NB4 (cell line): ENCODE results near the gene GDPD3.

ENCODE experiments used
- DNase-seq: peaks from one replicate; pipeline ENCODE4 v3.0.0; 2010; ENCODE audit warnings: low read depth
- H3K4me3 ChIP-seq: one replicate; pipeline ENCODE4 v1.5.1; 2011; ENCODE audit warnings: mild to moderate bottlenecking, low read depth, low read length, moderate library complexity
- MYC ChIP-seq: IDR thresholded peaks from 2 replicates; pipeline ENCODE4 v1.6.1; 2011; ENCODE audit warnings: low read depth, low read length
- POLR2A ChIP-seq: IDR thresholded peaks from 2 replicates; pipeline ENCODE4 v1.6.1; 2011; ENCODE audit warnings: mild to moderate bottlenecking; ENCODE audit not compliant: insufficient read length; ENCODE audit errors: extremely low read depth
- TF ChIP-seq, protein P1 (sequence below): IDR thresholded peaks from 2 replicates; pipeline ENCODE4 v1.6.1; 2011; ENCODE audit warnings: low read depth, low read length
- TF ChIP-seq, protein P2 (sequence below): IDR thresholded peaks from one replicate; pipeline ENCODE4 v1.5.1; 2012; ENCODE audit warnings: low read depth, low read length

The GDPD3 gene

DNA sequence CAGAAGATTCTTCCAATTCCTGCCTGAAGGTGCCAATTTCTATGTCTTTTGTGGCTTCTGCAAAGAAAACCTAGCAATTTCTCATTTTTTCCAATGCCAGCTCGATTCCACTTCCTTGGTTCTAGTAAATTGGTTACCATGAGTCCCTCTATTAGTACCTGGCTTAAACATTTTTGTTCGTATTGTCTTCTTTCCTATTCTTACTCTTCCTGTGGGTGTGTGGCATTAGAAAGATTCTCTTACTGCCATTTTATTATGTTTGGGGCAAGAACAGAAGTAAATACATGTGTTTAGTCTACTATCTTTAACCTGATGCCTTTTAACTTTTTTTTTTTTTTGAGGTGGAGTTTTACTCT is 30.0 kb upstream of the GDPD3 start:
- TF ChIP-seq POLR2A (no peak), MYC (no peak)
- TF ChIP-seq, protein P1, sequence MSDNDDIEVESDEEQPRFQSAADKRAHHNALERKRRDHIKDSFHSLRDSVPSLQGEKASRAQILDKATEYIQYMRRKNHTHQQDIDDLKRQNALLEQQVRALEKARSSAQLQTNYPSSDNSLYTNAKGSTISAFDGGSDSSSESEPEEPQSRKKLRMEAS: no peak
- TF ChIP-seq, protein P2, sequence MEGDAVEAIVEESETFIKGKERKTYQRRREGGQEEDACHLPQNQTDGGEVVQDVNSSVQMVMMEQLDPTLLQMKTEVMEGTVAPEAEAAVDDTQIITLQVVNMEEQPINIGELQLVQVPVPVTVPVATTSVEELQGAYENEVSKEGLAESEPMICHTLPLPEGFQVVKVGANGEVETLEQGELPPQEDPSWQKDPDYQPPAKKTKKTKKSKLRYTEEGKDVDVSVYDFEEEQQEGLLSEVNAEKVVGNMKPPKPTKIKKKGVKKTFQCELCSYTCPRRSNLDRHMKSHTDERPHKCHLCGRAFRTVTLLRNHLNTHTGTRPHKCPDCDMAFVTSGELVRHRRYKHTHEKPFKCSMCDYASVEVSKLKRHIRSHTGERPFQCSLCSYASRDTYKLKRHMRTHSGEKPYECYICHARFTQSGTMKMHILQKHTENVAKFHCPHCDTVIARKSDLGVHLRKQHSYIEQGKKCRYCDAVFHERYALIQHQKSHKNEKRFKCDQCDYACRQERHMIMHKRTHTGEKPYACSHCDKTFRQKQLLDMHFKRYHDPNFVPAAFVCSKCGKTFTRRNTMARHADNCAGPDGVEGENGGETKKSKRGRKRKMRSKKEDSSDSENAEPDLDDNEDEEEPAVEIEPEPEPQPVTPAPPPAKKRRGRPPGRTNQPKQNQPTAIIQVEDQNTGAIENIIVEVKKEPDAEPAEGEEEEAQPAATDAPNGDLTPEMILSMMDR: no peak
- no peak overlapping the region for H3K4me3 ChIP-seq
- no peak for DNase-seq

DNA sequence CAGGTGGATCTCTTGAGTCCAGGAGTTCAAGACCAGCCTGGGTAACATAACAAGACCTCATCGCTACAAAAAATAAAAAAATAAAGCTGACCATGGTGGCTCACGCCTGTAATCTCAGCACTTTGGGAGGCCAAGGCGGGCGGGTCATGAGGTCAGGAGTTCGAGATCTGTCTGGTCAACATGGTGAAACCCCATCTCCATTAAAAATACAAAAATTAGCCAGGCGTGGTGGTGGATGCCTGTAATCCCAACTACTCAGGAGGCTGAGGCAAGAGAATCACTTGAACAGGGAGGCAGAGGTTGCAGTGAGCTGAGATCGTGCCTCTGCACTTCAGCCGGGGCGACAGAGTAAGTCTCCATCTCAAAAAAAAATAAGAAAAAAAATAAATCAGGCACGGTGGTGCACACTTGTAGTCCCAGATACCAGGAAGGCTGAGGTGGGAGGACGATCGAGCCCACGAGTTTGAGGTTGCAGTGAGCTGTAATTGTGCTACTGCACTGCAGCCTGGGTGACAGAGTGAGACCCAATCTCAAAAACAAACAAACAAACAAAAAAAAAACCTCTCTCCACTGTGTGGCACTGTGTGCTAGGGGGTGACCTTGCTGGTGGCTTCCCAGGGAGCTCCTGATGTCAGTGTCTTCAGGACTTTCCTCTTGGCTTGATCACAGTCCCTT is 29.5 kb upstream of the GDPD3 start:
- H3K4me3 ChIP-seq: no peak overlapping the region
- DNase-seq: peak; percentile 67
- TF ChIP-seq POLR2A (no peak), MYC (no peak)
- TF ChIP-seq, protein P2: peak; percentile 26
- TF ChIP-seq, protein P1: no peak

DNA sequence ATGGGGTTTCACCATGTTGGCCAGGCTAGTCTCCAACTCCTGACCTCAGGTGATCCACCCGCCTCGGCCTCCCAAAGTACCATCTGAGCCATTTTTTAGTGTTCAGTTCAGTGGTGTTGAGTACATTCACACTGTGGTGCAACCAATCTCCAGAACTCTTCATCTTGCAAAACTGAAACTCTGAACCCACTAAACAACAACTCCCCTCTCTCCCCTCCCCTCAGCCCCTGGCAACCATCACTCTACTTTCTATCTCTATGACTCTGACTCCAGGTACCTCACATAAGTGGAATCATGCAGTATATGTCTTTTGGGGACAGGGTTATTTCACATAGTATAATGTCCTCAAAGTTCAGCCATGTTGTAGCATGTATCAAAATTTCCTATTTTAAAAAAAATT is 28.4 kb upstream of the GDPD3 start:
- DNase-seq: no peak
- H3K4me3 ChIP-seq: no peak overlapping the region
- TF ChIP-seq POLR2A (no peak), MYC (no peak)
- TF ChIP-seq, protein P1: no peak
- TF ChIP-seq, protein P2: no peak

DNA sequence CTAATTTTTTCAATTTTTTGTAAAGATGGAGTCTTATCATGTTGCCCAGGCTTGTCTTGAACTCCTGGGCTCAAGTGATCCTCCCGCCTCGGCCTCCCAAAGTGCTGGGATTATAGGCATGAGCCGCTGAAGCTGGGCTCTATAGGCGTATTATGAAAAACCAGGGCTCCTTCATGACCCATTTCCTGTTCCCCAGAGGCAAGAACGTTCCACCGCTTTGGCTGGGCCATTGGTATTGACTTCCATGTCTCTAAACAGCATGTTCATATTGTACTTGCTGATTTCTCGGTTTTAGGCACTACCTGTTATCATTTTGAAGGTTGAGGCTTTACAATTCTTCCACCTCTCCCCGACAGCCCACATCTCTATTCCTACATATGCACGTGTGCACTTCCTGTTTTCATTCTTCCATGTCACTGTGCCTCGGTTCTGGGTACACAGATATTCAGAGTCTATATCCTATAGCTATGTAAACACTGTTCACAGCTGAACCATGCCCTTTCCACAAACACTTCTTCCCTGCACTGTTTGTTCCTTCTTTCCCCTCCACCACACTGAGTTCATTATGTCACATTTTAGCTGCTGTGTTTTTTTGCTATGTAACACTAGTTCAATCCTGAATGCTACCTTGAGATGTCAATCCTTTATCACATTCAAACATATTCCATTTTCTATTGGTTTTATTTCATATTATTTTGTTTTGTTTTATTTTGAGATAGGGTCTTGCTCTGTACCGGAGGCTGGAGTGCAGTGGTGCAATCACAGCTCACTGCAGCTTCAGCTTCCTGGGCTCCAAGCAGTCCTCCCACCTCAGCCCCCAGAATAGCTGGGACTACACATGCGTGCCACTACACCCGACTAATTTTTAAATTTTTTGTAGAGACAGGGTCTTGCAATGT is 26.5 kb upstream of the GDPD3 start:
- peak; percentile 38 for DNase-seq
- H3K4me3 ChIP-seq: no peak overlapping the region
- no peak for TF ChIP-seq POLR2A
- TF ChIP-seq, protein P1: 0 out of 2 replicates have a peak, but pooled peaks have one; percentile 56

DNA sequence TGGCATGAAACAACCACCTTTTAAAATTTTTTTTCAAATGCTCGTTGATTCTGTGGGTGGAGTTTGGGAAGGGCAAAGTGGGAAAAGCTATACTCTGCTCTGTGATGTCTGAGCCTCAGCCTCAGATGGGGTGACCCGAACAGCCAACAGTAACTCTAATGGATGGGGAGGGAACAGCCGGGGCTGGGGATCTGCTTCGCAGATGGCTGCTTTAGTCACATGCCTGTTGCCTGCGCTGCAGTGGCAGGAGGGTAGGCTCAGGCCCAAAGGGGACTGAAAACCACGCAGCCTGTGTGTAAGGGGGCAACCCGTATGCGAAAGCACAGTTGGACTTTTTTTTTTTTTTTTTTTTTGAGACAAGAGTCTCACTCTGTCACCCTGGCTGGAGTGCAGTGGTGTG is 24.6 kb upstream of the GDPD3 start:
- no peak for DNase-seq
- H3K4me3 ChIP-seq: no peak overlapping the region
- TF ChIP-seq MYC (no peak), POLR2A (no peak)
- TF ChIP-seq, protein P1: no peak
- TF ChIP-seq, protein P2: no peak

DNA sequence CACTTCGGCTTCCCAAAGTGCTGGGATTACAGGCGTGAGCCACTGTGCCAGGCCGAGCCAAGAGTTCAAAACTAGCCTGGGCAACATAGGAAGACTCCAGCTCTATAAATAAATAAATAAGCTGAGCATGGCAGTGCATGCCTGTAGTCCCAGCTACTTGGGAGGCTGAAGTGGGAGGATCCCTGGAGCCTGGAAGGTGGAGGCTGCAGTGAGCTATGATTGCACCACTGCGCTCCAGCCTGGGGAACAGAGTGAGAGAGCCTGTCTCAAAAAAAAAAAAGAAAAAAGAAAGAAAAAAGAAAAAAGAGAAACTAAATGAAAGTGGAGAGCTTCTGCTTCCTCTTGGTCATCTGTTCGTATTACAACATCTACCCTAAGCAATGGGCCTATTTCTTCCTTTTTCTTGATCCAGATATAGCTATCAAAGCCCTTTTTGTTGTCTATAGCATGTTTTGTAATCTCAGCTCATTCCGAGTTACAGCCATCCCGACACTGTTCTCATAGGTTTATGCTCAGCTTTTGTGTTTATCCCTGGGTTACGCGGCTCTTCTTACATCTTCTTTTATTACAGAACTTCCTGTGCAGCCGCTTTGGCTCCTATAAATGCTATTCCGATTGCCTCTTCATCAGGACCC is 23.8 kb upstream of the GDPD3 start:
- peak; percentile 45 for DNase-seq
- no peak overlapping the region for H3K4me3 ChIP-seq
- TF ChIP-seq, protein P1: no peak
- no peak for TF ChIP-seq POLR2A
- no peak for TF ChIP-seq MYC
- TF ChIP-seq, protein P2: no peak
